Inferior parietal cortex (tissue), 1 donor: Measurements from ENCODE around the gene FCN1.
A peak's percentile ranks its signal among the peaks of the same experiment; 100 is the strongest.
"Not testable (repeated sequence)": the region's sequence is repeated elsewhere in the genome, so short reads cannot be mapped to it uniquely, and the experiment has no call there.

Experiments used
- DNase-seq: peaks from one replicate; pipeline ENCODE4 v3.0.0-alpha.2; 2016; ENCODE audit errors: extremely low spot score

Gene FCN1

GRCh38 chr9:134877541-134877940 lies 40.2 kb downstream of the FCN1 start:
- no peak for DNase-seq

GRCh38 chr9:134875371-134875770 lies 42.3 kb downstream of the FCN1 start:
- DNase-seq = no peak

GRCh38 chr9:134872482-134873231 lies 45.1 kb downstream of the FCN1 start:
- no peak for DNase-seq

- no peak for DNase-seq
Observed at GRCh38 chr9:134871697-134872340, 45.9 kb downstream of the FCN1 start.

GRCh38 chr9:134870746-134871662 lies 46.7 kb downstream of the FCN1 start:
- no peak for DNase-seq

- DNase-seq = no peak
Observed at GRCh38 chr9:134870301-134870694, 47.4 kb downstream of the FCN1 start.

GRCh38 chr9:134869554-134870300 lies 48.0 kb downstream of the FCN1 start:
- no peak for DNase-seq

- no peak for DNase-seq
Observed at GRCh38 chr9:134868751-134869553, 48.8 kb downstream of the FCN1 start.

GRCh38 chr9:134867917-134868750 lies 49.6 kb downstream of the FCN1 start:
- no peak for DNase-seq

GRCh38 chr9:134864821-134865190 lies 52.9 kb downstream of the FCN1 start:
- no peak for DNase-seq

GRCh38 chr9:134863941-134864820 lies 53.5 kb downstream of the FCN1 start:
- no peak for DNase-seq

- peak; percentile 19 for DNase-seq
Observed at GRCh38 chr9:134863306-134863902, 54.3 kb downstream of the FCN1 start.

- no peak for DNase-seq
Observed at GRCh38 chr9:134861595-134862334, 55.9 kb downstream of the FCN1 start.

GRCh38 chr9:134860510-134860909 lies 57.2 kb downstream of the FCN1 start:
- DNase-seq = no peak

GRCh38 chr9:134858051-134858841 lies 59.5 kb downstream of the FCN1 start:
- DNase-seq = peak; percentile 3

GRCh38 chr9:134857451-134857850 lies 60.3 kb downstream of the FCN1 start:
- not testable (repeated sequence) for DNase-seq

- DNase-seq = no peak
Observed at GRCh38 chr9:134855900-134856377, 61.8 kb downstream of the FCN1 start.
